ENCODE results near the gene TBX2. TPM values are rescaled to one million over a fixed set of nuclear protein-coding genes. Genes with fewer than 3 reads are reported as not detected.

Gene TBX2
- total and polyA plus RNA-seq, 2 of the 4 experiments (the other 2 are of a cell fraction), result 20.1 to 64.1 TPM

GRCh38 chr17:61380217-61380835, 19.3 kb upstream of the TBX2 start:
- Histone ChIP-seq H4K8ac (ENCODE audit: low read depth in 2 of 2, low read length in 2 of 2) (no peak overlapping the region; a peak in 1 of 4 replicates), H3K18ac (ENCODE audit: low read depth, low read length) (no peak overlapping the region), H4K91ac (ENCODE audit: insufficient read depth, low read depth, low read length) (no peak overlapping the region), H3K56ac (ENCODE audit: extremely low read depth, insufficient read depth, low read length) (no peak overlapping the region), H3K4me2 (ENCODE audit: low read depth, low read length) (no peak overlapping the region), H3K36me3 (ENCODE audit: control insufficient read depth, insufficient read depth, low read length) (no peaks in the 10 kb centered on the region), H3K4me3 (ENCODE audit: insufficient read depth, low read depth, low read length) (no peak overlapping the region), H2BK20ac (ENCODE audit: low read depth, low read length) (no peak overlapping the region; the same call in 1 of the 2 replicates), H2AK9ac (replicated peaks; ENCODE audit: low read depth, low read length, poor library complexity) (peak overlapping the region; percentile 42), H3K14ac (replicated peaks; ENCODE audit: low read depth, low read length) (peak overlapping the region; percentile 45), H4K20me1 (ENCODE audit: insufficient read depth, low read length) (no peaks in the 10 kb centered on the region), H3K27me3 (ENCODE audit: control insufficient read depth, insufficient read depth, low read length) (no peaks in the 10 kb centered on the region), H3K27ac (ENCODE audit: insufficient read depth, low read length) (no peak overlapping the region), H2AFZ (replicated peaks; ENCODE audit: low read length, poor library complexity) (peak overlapping the region; percentile 8), H3K9ac (ENCODE audit: low read depth, low read length) (no peak overlapping the region), H3K9me3 (ENCODE audit: control insufficient read depth, insufficient read depth, low read length) (no peaks in the 10 kb centered on the region), H3K23ac (ENCODE audit: low read depth, low read length) (peak overlapping the region; percentile 33), H2BK120ac (ENCODE audit: low read depth, low read length) (no peak overlapping the region), H3K79me1 (ENCODE audit: low read depth in 1 of 2, low read length in 2 of 2) (peaks cover 0 to 18% of the 10 kb centered on the region in 2 experiments; a peak in 1 of 4 replicates), H2AK5ac (ENCODE audit: low read depth, low read length) (peak overlapping the region; percentile 11), H2BK5ac (ENCODE audit: low read depth, low read length, poor library complexity, severe bottlenecking) (no peak overlapping the region), H2BK15ac (ENCODE audit: low read depth, low read length) (no peak overlapping the region; the same call in 2 of the 3 replicates), H3K9me1 (ENCODE audit: insufficient read depth, low read length) (peaks cover 15% of the 10 kb centered on the region), H4K5ac (ENCODE audit: low read depth, low read length) (no peak overlapping the region), H3K4ac (ENCODE audit: low read depth, low read length) (0 out of 2 replicates have a peak overlapping the region, but pooled peaks have one; percentile 10), H3K4me1 (ENCODE audit: control insufficient read depth, insufficient read depth, low read length) (peaks cover 3% of the 10 kb centered on the region; the same call in 1 of the 2 replicates)
- dilution Hi-C loops (cut with HindIII; ENCODE audit: low sequenced_read_pairs, unreplicated experiment), result no loop called here
- DNase-seq, result no peak
- in situ Hi-C loops (cut with MboI; ENCODE audit: low sequenced_read_pairs), result no loop called here
- ChIA-PET CTCF (interaction anchor here (0.8 to 1.4 kb wide), 2 partner anchors 11 to 16 kb away, joined by 3 to 5 read pairs; no protein-coding TSS in a partner anchor), POLR2A (ENCODE audit: unreplicated experiment) (no interaction called here)
- no peak for ATAC-seq (ENCODE audit: low read depth)
- intact Hi-C loops (cut with micrococcal nuclease), result no loop called here
- TF ChIP-seq CTCF (conservative IDR thresholded peaks at IDR 0.05; ENCODE audit: low read depth, low read length) (no peak), MAFK (IDR thresholded peaks at IDR 0.05; ENCODE audit: low read depth, low read length) (no peak), NFE2L2 (IDR thresholded peaks at IDR 0.05; ENCODE audit: low read depth, low read length) (no peak), SMC3 (IDR thresholded peaks at IDR 0.05; ENCODE audit: low read depth, low read length) (no peak), POLR2A (IDR thresholded peaks at IDR 0.05; ENCODE audit: low read depth, low read length) (no peak), CEBPB (IDR thresholded peaks at IDR 0.05; ENCODE audit: low read depth, low read length) (no peak), ELK1 (IDR thresholded peaks at IDR 0.05; ENCODE audit: borderline replicate concordance, low read depth, low read length) (no peak), RCOR1 (IDR thresholded peaks at IDR 0.05; ENCODE audit: insufficient replicate concordance, low read length) (no peak), BHLHE40 (IDR thresholded peaks at IDR 0.05; ENCODE audit: low read depth, low read length) (no peak), RAD21 (IDR thresholded peaks at IDR 0.05; ENCODE audit: low read length) (no peak), MXI1 (IDR thresholded peaks at IDR 0.05; ENCODE audit: borderline replicate concordance, low read depth, low read length) (no peak), CHD1 (IDR thresholded peaks at IDR 0.05; ENCODE audit: low read depth, low read length) (no peak), RFX5 (IDR thresholded peaks at IDR 0.05; ENCODE audit: low read depth, low read length) (no peak), FOS (IDR thresholded peaks at IDR 0.05; ENCODE audit: low read depth, low read length) (no peak), MAZ (IDR thresholded peaks at IDR 0.05; ENCODE audit: borderline replicate concordance, low read depth, low read length) (no peak)
- TF ChIP-seq, protein P1, sequence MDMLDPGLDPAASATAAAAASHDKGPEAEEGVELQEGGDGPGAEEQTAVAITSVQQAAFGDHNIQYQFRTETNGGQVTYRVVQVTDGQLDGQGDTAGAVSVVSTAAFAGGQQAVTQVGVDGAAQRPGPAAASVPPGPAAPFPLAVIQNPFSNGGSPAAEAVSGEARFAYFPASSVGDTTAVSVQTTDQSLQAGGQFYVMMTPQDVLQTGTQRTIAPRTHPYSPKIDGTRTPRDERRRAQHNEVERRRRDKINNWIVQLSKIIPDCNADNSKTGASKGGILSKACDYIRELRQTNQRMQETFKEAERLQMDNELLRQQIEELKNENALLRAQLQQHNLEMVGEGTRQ (IDR thresholded peaks at IDR 0.05; ENCODE audit: low read depth, low read length), result no peak
- no TSS peak for BruUV-seq (replicated peaks)
- WGBS, 2 experiments (ENCODE audit: extremely low coverage in 2 of 2, insufficient read length in 1 of 2), result no CpG with 5 or more reads among the region's 10 CpGs
